ENCODE results near the gene SAMSN1.

GRCh38 chr21:14589855-14590563, 43.9 kb upstream of the SAMSN1 start:
- TF ChIP-seq CTCF (IDR thresholded peaks at IDR 0.05; ENCODE audit: control extremely low read depth in 1 of 3, insufficient read depth in 1 of 3, low read depth in 1 of 3, low read length in 3 of 3) (no peak), SRF (IDR thresholded peaks at IDR 0.05; ENCODE audit: low read depth, low read length) (no peak), KDM1A (IDR thresholded peaks at IDR 0.05; ENCODE audit: borderline replicate concordance, low read length) (no peak), NRF1 (IDR thresholded peaks at IDR 0.05; ENCODE audit: low read depth, low read length) (no peak), CEBPB (IDR thresholded peaks at IDR 0.05; ENCODE audit: low read depth, low read length) (no peak), CHD1 (IDR thresholded peaks at IDR 0.05; ENCODE audit: low read depth, low read length) (no peak), RBBP5 (IDR thresholded peaks at IDR 0.05; ENCODE audit: borderline replicate concordance, low read depth, low read length) (no peak), ATF2 (IDR thresholded peaks at IDR 0.05; ENCODE audit: low read length) (no peak), POLR2AphosphoS5 (IDR thresholded peaks at IDR 0.05; ENCODE audit: low read depth, low read length) (no peak), POLR2A (IDR thresholded peaks at IDR 0.05; ENCODE audit: control extremely low read depth in 1 of 2, low read depth in 2 of 2, low read length in 2 of 2) (no peak), YY1 (IDR thresholded peaks at IDR 0.05; ENCODE audit: low read depth, low read length) (no peak)

Measured in H1 (cell line).